SK-N-SH (cell line): ENCODE data around the gene IFNG. TPM values are rescaled to one million over a fixed set of nuclear protein-coding genes. Genes with fewer than 3 reads are reported as not detected.

Experiments
- CTCF ChIA-PET: fragments of 300-600, 350-600 bp; formaldehyde crosslinking; extraction: SDS; loops from one replicate; lab custom pipeline; 2021; lab: Yijun Ruan, JAX
- POLR2A ChIA-PET: fragments of 350-600 bp; sonication (Branson Sonifier 250); formaldehyde crosslinking; extraction: SDS; loops from one replicate; lab custom pipeline; 2020; ENCODE audit warnings: antibody characterized with exemption, inconsistent platforms; lab: Yijun Ruan, JAX
- DNase-seq: peaks from one replicate; pipeline ENCODE4 v3.0.0; 2012
- H2AFZ ChIP-seq: fragments of 200-600 bp; sonication (generic); 2 replicates; pipeline ENCODE4 v1.8.1; 2016; ENCODE audit warnings: antibody characterized with exemption, mild to moderate bottlenecking, low read depth
- H3F3A ChIP-seq: fragments of 200-600 bp; sonication (generic); replicated peaks from 2 replicates; pipeline ENCODE3; 2016; ENCODE audit warnings: antibody characterized with exemption, mild to moderate bottlenecking; ENCODE audit not compliant: insufficient read depth
- H3K27ac ChIP-seq, 2 experiments: fragments of 200-500 bp in 1 of 2; fragments of 200-600 bp in 1 of 2; sonication (Bioruptor generic) in 1 of 2; sonication (generic), shearing (Covaris generic) in 1 of 2; 2 replicates each; pipeline versions ENCODE4 v1.5.1 to v1.6.1; 2014 to 2016; ENCODE audit warnings: low read depth in 2 of 2, inconsistent platforms in 1 of 2, low read length in 1 of 2, mild to moderate bottlenecking in 1 of 2, mixed read lengths in 1 of 2
- H3K27me3 ChIP-seq: fragments of 200-600 bp; sonication (generic), shearing (Covaris generic); 2 replicates; pipeline ENCODE4 v1.6.1; 2016; ENCODE audit warnings: mixed run types; ENCODE audit not compliant: insufficient read depth
- H3K36me3 ChIP-seq, 2 experiments: fragments of 200-500 bp in 1 of 2; fragments of 200-600 bp in 1 of 2; sonication (Bioruptor generic) in 1 of 2; sonication (generic) in 1 of 2; replicated peaks in 1 of 2; 2 replicates each; pipeline versions ENCODE3 to v1.5.1; 2014 to 2016; ENCODE audit warnings: low read length in 1 of 2, mild to moderate bottlenecking in 1 of 2; ENCODE audit not compliant: insufficient read depth in 2 of 2, control insufficient read depth in 1 of 2
- H3K4me1 ChIP-seq, 2 experiments: fragments of 200-500 bp in 1 of 2; fragments of 200-600 bp in 1 of 2; sonication (Bioruptor generic) in 1 of 2; sonication (generic), shearing (Covaris generic) in 1 of 2; 2 replicates each; pipeline versions ENCODE4 v1.5.1 to v1.6.1; 2014 to 2016; ENCODE audit warnings: low read depth in 1 of 2, low read length in 1 of 2, mixed run types in 1 of 2; ENCODE audit not compliant: insufficient read depth in 2 of 2, control insufficient read depth in 1 of 2
- H3K4me2 ChIP-seq: fragments of 200-600 bp; sonication (generic), shearing (Covaris generic); 2 replicates; pipeline ENCODE4 v1.6.1; 2017; ENCODE audit warnings: mixed run types
- H3K4me3 ChIP-seq, 2 experiments: fragments of 200-500 bp in 1 of 2; fragments of 200-600 bp in 1 of 2; sonication (Bioruptor generic) in 1 of 2; sonication (generic), shearing (Covaris generic) in 1 of 2; 2 replicates each; pipeline versions ENCODE4 v1.5.1 to v1.8.1; 2014 to 2016; ENCODE audit warnings: low read depth in 2 of 2, inconsistent platforms in 1 of 2, low read length in 1 of 2, mild to moderate bottlenecking in 1 of 2, mixed read lengths in 1 of 2, moderate library complexity in 1 of 2
- H3K79me2 ChIP-seq: fragments of 200-600 bp; sonication (generic); 2 replicates; pipeline ENCODE4 v1.8.1; 2017; ENCODE audit warnings: mild to moderate bottlenecking; ENCODE audit not compliant: insufficient read depth
- H3K9ac ChIP-seq: fragments of 200-600 bp; sonication (generic); 2 replicates; pipeline ENCODE4 v1.6.1; 2017; ENCODE audit warnings: mixed run types
- H3K9me2 ChIP-seq: fragments of 200-600 bp; sonication (generic); 2 replicates; pipeline ENCODE4 v1.6.1; 2017; ENCODE audit warnings: mixed run types
- H3K9me3 ChIP-seq: fragments of 200-600 bp; sonication (generic); 2 replicates; pipeline ENCODE4 v1.6.1; 2017; ENCODE audit warnings: mixed run types, mild to moderate bottlenecking, moderate library complexity
- H4K20me1 ChIP-seq: fragments of 200-600 bp; sonication (generic); 2 replicates; pipeline ENCODE4 v1.6.1; 2017; ENCODE audit warnings: mild to moderate bottlenecking, mixed run types; ENCODE audit not compliant: insufficient read depth
- ELF1 ChIP-seq: IDR thresholded peaks from 2 replicates; pipeline ENCODE4 v1.4.0; 2012
- EZH2phosphoT487 ChIP-seq: fragments of 200-600 bp; sonication (generic); IDR thresholded peaks from 2 replicates; pipeline ENCODE4 v1.6.1; 2017; ENCODE audit warnings: low read depth, mixed run types, mild to moderate bottlenecking, antibody characterized with exemption, moderate library complexity, borderline replicate concordance
- FOSL2 ChIP-seq: IDR thresholded peaks from 2 replicates; pipeline ENCODE4 v1.4.0; 2012; ENCODE audit warnings: low read depth, mild to moderate bottlenecking, moderate library complexity, borderline replicate concordance
- FOXM1 ChIP-seq: IDR thresholded peaks from 2 replicates; pipeline ENCODE4 v1.4.0; 2012; ENCODE audit warnings: low read depth, mild to moderate bottlenecking
- GATA2 ChIP-seq: sonication (generic); formaldehyde crosslinking; IDR thresholded peaks from 2 replicates; pipeline ENCODE4 v1.5.0; 2020; ENCODE audit warnings: mild to moderate bottlenecking, missing genetic modification reagents
- IRF3 ChIP-seq: fragments of 150-350 bp; IDR thresholded peaks from 2 replicates; pipeline ENCODE4 v1.6.1; 2016; ENCODE audit warnings: mild to moderate bottlenecking, low read depth, low read length
- JUND ChIP-seq: IDR thresholded peaks from 2 replicates; pipeline ENCODE4 v1.4.0; 2012
- NFIC ChIP-seq: IDR thresholded peaks from 2 replicates; pipeline ENCODE4 v1.4.0; 2012; ENCODE audit warnings: borderline replicate concordance
- RCOR1 ChIP-seq: fragments of 150-350 bp; IDR thresholded peaks from 2 replicates; pipeline ENCODE4 v1.6.1; 2017; ENCODE audit warnings: antibody characterized with exemption, low read length
- RXRA ChIP-seq: IDR thresholded peaks from 2 replicates; pipeline ENCODE4 v1.4.0; 2012; ENCODE audit warnings: low read depth, mild to moderate bottlenecking, borderline replicate concordance
- SMC3 ChIP-seq: IDR thresholded peaks from 2 replicates; pipeline ENCODE4 v1.6.1; 2012; ENCODE audit warnings: low read depth, low read length, improper control_type of control experiment
- TCF12 ChIP-seq: IDR thresholded peaks from 2 replicates; pipeline ENCODE4 v1.4.0; 2012
- TEAD4 ChIP-seq: IDR thresholded peaks from 2 replicates; pipeline ENCODE4 v1.4.0; 2012; ENCODE audit warnings: mild to moderate bottlenecking, borderline replicate concordance; ENCODE audit not compliant: insufficient read depth
- USF1 ChIP-seq: IDR thresholded peaks from 2 replicates; pipeline ENCODE4 v1.4.0; 2012; ENCODE audit warnings: low read depth, borderline replicate concordance
- WGBS: methylation state at CpG from one replicate; pipeline ENCODE4 v1.1.6; 2017; ENCODE audit warnings: low lambda C conversion rate; 5-methylcytosine and 5-hydroxymethylcytosine counted together
- polyA plus RNA-seq, 3 experiments: library from polyadenylated mRNA; depleted of rRNA; stranded (reverse); fragments of >200 nt; gene quantifications; 2 replicates each; pipeline ENCODE4 v1.2.3, GENCODE V29; 2012
- TF ChIP-seq, protein P1 (sequence below): IDR thresholded peaks from 2 replicates; pipeline ENCODE4 v1.6.1; 2012; ENCODE audit warnings: mild to moderate bottlenecking, low read depth, low read length, moderate library complexity
- TF ChIP-seq, protein P2 (sequence below): fragments of 150-350 bp; IDR thresholded peaks from 2 replicates; pipeline ENCODE4 v1.6.1; 2017; ENCODE audit warnings: antibody characterized with exemption, low read length, low read depth, borderline replicate concordance
- TF ChIP-seq, protein P3 (sequence below): IDR thresholded peaks from 2 replicates; pipeline ENCODE4 v1.4.0; 2012; ENCODE audit warnings: low read depth
- TF ChIP-seq, protein P4 (sequence below): IDR thresholded peaks from 2 replicates; pipeline ENCODE4 v1.4.0; 2012; ENCODE audit warnings: low read depth, borderline replicate concordance

Gene IFNG
- polyA plus RNA-seq, 1 of the 3 experiments (the other 2 are of a cell fraction) = not detected

DNA sequence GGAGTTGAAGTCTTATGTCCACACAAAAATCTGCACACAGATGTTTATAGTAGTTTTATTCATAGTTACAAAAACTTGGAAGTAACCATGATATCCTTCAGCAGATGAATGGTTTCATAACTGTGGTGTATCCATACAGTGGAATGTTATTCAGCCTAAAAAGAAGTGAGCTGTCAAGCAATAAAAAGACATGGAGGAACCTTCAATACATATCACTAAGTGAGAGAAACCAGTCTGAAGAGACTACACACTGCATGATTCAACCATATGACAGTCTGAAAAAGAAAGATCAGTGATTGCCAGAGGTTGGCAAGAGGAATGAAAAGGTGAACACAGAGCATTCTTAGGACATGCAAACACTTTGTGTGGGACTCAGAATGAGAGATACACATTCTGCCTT, 18.6 kb upstream of the IFNG start:
- no peaks in the 10 kb centered on the region for H3K4me1 ChIP-seq
- H3K4me2 ChIP-seq = no peak overlapping the region
- POLR2A ChIA-PET = no interaction called here
- no peaks in the 10 kb centered on the region for H3K79me2 ChIP-seq
- no peak overlapping the region for H3K27ac ChIP-seq
- H3K27me3 ChIP-seq = no peaks in the 10 kb centered on the region
- H3K9ac ChIP-seq = no peak overlapping the region
- no peaks in the 10 kb centered on the region for H4K20me1 ChIP-seq
- H3F3A ChIP-seq = no peaks in the 10 kb centered on the region
- TF ChIP-seq USF1 (no peak), NFIC (no peak), RXRA (no peak), TCF12 (no peak), GATA2 (CRISPR knock-in tag) (no peak), FOXM1 (no peak), TEAD4 (no peak)
- TF ChIP-seq, protein P1, sequence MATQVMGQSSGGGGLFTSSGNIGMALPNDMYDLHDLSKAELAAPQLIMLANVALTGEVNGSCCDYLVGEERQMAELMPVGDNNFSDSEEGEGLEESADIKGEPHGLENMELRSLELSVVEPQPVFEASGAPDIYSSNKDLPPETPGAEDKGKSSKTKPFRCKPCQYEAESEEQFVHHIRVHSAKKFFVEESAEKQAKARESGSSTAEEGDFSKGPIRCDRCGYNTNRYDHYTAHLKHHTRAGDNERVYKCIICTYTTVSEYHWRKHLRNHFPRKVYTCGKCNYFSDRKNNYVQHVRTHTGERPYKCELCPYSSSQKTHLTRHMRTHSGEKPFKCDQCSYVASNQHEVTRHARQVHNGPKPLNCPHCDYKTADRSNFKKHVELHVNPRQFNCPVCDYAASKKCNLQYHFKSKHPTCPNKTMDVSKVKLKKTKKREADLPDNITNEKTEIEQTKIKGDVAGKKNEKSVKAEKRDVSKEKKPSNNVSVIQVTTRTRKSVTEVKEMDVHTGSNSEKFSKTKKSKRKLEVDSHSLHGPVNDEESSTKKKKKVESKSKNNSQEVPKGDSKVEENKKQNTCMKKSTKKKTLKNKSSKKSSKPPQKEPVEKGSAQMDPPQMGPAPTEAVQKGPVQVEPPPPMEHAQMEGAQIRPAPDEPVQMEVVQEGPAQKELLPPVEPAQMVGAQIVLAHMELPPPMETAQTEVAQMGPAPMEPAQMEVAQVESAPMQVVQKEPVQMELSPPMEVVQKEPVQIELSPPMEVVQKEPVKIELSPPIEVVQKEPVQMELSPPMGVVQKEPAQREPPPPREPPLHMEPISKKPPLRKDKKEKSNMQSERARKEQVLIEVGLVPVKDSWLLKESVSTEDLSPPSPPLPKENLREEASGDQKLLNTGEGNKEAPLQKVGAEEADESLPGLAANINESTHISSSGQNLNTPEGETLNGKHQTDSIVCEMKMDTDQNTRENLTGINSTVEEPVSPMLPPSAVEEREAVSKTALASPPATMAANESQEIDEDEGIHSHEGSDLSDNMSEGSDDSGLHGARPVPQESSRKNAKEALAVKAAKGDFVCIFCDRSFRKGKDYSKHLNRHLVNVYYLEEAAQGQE = no peak
- TF ChIP-seq, protein P2, sequence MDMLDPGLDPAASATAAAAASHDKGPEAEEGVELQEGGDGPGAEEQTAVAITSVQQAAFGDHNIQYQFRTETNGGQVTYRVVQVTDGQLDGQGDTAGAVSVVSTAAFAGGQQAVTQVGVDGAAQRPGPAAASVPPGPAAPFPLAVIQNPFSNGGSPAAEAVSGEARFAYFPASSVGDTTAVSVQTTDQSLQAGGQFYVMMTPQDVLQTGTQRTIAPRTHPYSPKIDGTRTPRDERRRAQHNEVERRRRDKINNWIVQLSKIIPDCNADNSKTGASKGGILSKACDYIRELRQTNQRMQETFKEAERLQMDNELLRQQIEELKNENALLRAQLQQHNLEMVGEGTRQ = no peak
- TF ChIP-seq, protein P3, sequence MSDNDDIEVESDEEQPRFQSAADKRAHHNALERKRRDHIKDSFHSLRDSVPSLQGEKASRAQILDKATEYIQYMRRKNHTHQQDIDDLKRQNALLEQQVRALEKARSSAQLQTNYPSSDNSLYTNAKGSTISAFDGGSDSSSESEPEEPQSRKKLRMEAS = no peak
- no peak for DNase-seq
- H3K9me2 ChIP-seq = no peaks in the 10 kb centered on the region
- CTCF ChIA-PET = no interaction called here
- H3K9me3 ChIP-seq = no peaks in the 10 kb centered on the region
- no peak overlapping the region for H3K4me3 ChIP-seq
- H3K36me3 ChIP-seq = no peaks in the 10 kb centered on the region
- no peak overlapping the region for H2AFZ ChIP-seq

DNA sequence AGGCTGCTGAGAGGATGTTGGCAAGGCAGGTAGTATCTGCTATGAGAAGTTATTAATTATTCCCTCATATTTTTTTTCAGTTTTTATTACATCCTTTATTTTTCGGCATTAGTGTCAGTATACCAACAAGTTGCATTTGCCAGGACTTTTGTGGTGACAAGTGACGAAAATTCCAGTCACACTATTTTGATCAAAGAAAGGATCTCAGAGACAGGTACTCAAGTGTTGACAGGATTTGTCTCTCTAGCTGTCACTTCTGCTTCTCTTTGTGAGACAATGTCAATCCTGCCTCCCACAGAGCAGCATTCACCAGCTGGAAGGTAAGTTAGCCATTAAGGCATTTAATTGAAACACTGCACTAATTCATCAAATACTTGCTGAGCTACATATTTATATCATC, 18.0 kb upstream of the IFNG start:
- Histone ChIP-seq H3K36me3 (no peaks in the 10 kb centered on the region), H2AFZ (no peak overlapping the region), H3K4me2 (no peak overlapping the region), H4K20me1 (no peaks in the 10 kb centered on the region), H3K79me2 (no peaks in the 10 kb centered on the region), H3K9me3 (no peaks in the 10 kb centered on the region), H3K4me1 (no peaks in the 10 kb centered on the region), H3K4me3 (no peak overlapping the region), H3K9ac (no peak overlapping the region), H3K27me3 (no peaks in the 10 kb centered on the region), H3K27ac (no peak overlapping the region), H3F3A (no peaks in the 10 kb centered on the region), H3K9me2 (no peaks in the 10 kb centered on the region)
- DNase-seq = no peak
- ChIA-PET POLR2A (no interaction called here), CTCF (interaction anchor here (0.5 to 0.7 kb wide), 2 partner anchors 22 to 747 kb away, joined by 3 read pairs; no protein-coding TSS in a partner anchor)
- WGBS = 36% methylated on average over 2 of the region's 2 CpGs
- TF ChIP-seq ELF1 (no peak), IRF3 (no peak), SMC3 (no peak), FOSL2 (no peak), EZH2phosphoT487 (no peak), JUND (no peak), RCOR1 (no peak), NFIC (no peak)
- TF ChIP-seq, protein P2 = no peak
- TF ChIP-seq, protein P4, sequence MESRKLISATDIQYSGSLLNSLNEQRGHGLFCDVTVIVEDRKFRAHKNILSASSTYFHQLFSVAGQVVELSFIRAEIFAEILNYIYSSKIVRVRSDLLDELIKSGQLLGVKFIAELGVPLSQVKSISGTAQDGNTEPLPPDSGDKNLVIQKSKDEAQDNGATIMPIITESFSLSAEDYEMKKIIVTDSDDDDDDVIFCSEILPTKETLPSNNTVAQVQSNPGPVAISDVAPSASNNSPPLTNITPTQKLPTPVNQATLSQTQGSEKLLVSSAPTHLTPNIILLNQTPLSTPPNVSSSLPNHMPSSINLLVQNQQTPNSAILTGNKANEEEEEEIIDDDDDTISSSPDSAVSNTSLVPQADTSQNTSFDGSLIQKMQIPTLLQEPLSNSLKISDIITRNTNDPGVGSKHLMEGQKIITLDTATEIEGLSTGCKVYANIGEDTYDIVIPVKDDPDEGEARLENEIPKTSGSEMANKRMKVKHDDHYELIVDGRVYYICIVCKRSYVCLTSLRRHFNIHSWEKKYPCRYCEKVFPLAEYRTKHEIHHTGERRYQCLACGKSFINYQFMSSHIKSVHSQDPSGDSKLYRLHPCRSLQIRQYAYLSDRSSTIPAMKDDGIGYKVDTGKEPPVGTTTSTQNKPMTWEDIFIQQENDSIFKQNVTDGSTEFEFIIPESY = no peak
- TF ChIP-seq, protein P3 = no peak
